Measurements from ENCODE around the gene EFNA1.

- TF ChIP-seq EZH2 (IDR thresholded peaks at IDR 0.05; ENCODE audit: borderline replicate concordance, low read depth, low read length, severe bottlenecking) (no peak), CTCF (IDR thresholded peaks at IDR 0.05; ENCODE audit: borderline replicate concordance, extremely low read depth, low read length, poor library complexity, severe bottlenecking) (no peak)
Observed at GRCh38 chr1:155168456-155169210, 41.0 kb downstream of the EFNA1 start.

Measured in DND-41 (cell line).